ENCODE measurements around the gene FBXO27. TPM values are rescaled to one million over a fixed set of nuclear protein-coding genes. Genes with fewer than 3 reads are reported as not detected.
"Not testable (repeated sequence)": the region's sequence is repeated elsewhere in the genome, so short reads cannot be mapped to it uniquely, and the experiment has no call there.

FBXO27 gene
- total and polyA plus RNA-seq, 2 of the 4 experiments (the other 2 are of a cell fraction): 0.18 to 0.50 TPM

DNA sequence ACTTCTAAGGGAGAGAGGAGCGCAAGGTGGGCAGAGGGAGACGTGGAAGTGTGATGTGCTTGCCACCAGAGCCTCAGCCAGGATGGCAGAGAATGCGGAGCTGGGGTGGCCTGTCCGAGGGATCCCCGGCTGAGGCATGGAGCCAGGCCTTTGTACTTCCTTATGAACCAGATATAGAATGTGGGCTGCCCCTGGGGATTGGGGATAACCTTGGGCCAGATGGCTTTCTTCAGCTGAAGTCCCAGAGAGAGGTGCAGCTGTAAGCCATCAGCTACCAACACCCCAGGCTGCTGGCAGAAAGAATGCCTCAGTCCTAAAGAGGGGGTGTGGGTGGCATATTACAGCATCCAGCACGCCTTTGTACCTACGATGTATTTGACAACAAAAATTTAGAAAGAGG, 31.3 kb downstream of the FBXO27 start:
- no peak overlapping the region for H3K4me2 ChIP-seq (ENCODE audit: low read depth, low read length)
- H3K23ac ChIP-seq (ENCODE audit: low read depth, low read length): no peak overlapping the region
- no peaks in the 10 kb centered on the region for H3K36me3 ChIP-seq (ENCODE audit: control insufficient read depth, insufficient read depth, low read length)
- DNase-seq (no peak), ATAC-seq (ENCODE audit: low read depth) (peak; percentile 24; the same call in 1 of the 2 replicates)
- H3K56ac ChIP-seq (ENCODE audit: extremely low read depth, insufficient read depth, low read length): no peak overlapping the region
- H2BK120ac ChIP-seq (ENCODE audit: low read depth, low read length): no peak overlapping the region
- no peak overlapping the region for H3K4me3 ChIP-seq (ENCODE audit: insufficient read depth, low read depth, low read length)
- BruUV-seq (replicated peaks): no TSS peak
- H3K9me3 ChIP-seq (ENCODE audit: control insufficient read depth, insufficient read depth, low read length): no peaks in the 10 kb centered on the region
- no peaks in the 10 kb centered on the region for H4K20me1 ChIP-seq (ENCODE audit: insufficient read depth, low read length)
- H3K79me1 ChIP-seq (ENCODE audit: low read depth in 1 of 2, low read length in 2 of 2): no peaks in the 10 kb centered on the region
- intact Hi-C loops (cut with micrococcal nuclease): no loop called here
- dilution Hi-C loops (cut with HindIII; ENCODE audit: low sequenced_read_pairs, unreplicated experiment): no loop called here
- TF ChIP-seq, protein P1, sequence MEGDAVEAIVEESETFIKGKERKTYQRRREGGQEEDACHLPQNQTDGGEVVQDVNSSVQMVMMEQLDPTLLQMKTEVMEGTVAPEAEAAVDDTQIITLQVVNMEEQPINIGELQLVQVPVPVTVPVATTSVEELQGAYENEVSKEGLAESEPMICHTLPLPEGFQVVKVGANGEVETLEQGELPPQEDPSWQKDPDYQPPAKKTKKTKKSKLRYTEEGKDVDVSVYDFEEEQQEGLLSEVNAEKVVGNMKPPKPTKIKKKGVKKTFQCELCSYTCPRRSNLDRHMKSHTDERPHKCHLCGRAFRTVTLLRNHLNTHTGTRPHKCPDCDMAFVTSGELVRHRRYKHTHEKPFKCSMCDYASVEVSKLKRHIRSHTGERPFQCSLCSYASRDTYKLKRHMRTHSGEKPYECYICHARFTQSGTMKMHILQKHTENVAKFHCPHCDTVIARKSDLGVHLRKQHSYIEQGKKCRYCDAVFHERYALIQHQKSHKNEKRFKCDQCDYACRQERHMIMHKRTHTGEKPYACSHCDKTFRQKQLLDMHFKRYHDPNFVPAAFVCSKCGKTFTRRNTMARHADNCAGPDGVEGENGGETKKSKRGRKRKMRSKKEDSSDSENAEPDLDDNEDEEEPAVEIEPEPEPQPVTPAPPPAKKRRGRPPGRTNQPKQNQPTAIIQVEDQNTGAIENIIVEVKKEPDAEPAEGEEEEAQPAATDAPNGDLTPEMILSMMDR (conservative IDR thresholded peaks at IDR 0.05; ENCODE audit: low read depth, low read length): no peak
- TF ChIP-seq NFE2L2 (IDR thresholded peaks at IDR 0.05; ENCODE audit: low read depth, low read length) (no peak), RAD21 (IDR thresholded peaks at IDR 0.05; ENCODE audit: low read length) (no peak), RFX5 (IDR thresholded peaks at IDR 0.05; ENCODE audit: low read depth, low read length) (no peak)
- TF ChIP-seq, protein P2, sequence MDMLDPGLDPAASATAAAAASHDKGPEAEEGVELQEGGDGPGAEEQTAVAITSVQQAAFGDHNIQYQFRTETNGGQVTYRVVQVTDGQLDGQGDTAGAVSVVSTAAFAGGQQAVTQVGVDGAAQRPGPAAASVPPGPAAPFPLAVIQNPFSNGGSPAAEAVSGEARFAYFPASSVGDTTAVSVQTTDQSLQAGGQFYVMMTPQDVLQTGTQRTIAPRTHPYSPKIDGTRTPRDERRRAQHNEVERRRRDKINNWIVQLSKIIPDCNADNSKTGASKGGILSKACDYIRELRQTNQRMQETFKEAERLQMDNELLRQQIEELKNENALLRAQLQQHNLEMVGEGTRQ (IDR thresholded peaks at IDR 0.05; ENCODE audit: low read depth, low read length): no peak
- peaks cover 11% of the 10 kb centered on the region for H3K27me3 ChIP-seq (ENCODE audit: control insufficient read depth, insufficient read depth, low read length)
- peak overlapping the region; percentile 0 for H2AFZ ChIP-seq (replicated peaks; ENCODE audit: low read length, poor library complexity)
- no peaks in the 10 kb centered on the region for H3K9me1 ChIP-seq (ENCODE audit: insufficient read depth, low read length)
- in situ Hi-C loops (cut with MboI; ENCODE audit: low sequenced_read_pairs): no loop called here
- ChIA-PET CTCF (no interaction called here), POLR2A (ENCODE audit: unreplicated experiment) (no interaction called here)
- no peak overlapping the region for H3K4ac ChIP-seq (ENCODE audit: low read depth, low read length)
- no peak overlapping the region for H2BK20ac ChIP-seq (ENCODE audit: low read depth, low read length)
- no peak overlapping the region for H3K18ac ChIP-seq (ENCODE audit: low read depth, low read length)
- 0 out of 2 replicates have a peak, but pooled peaks cover 1% of the 10 kb centered on the region for H3K4me1 ChIP-seq (ENCODE audit: control insufficient read depth, insufficient read depth, low read length)
- no peak overlapping the region for H3K14ac ChIP-seq (replicated peaks; ENCODE audit: low read depth, low read length)
- no peak overlapping the region for H2BK15ac ChIP-seq (ENCODE audit: low read depth, low read length)
- H4K8ac ChIP-seq (ENCODE audit: low read depth in 2 of 2, low read length in 2 of 2): no peak overlapping the region
- no peak overlapping the region for H2AK9ac ChIP-seq (replicated peaks; ENCODE audit: low read depth, low read length, poor library complexity)
- H4K5ac ChIP-seq (ENCODE audit: low read depth, low read length): no peak overlapping the region
- no peak overlapping the region for H4K91ac ChIP-seq (ENCODE audit: insufficient read depth, low read depth, low read length)
- no peak overlapping the region for H2AK5ac ChIP-seq (ENCODE audit: low read depth, low read length)
- H3K9ac ChIP-seq (ENCODE audit: low read depth, low read length): no peak overlapping the region
- no peak overlapping the region for H3K27ac ChIP-seq (ENCODE audit: insufficient read depth, low read length)
- 21% methylated on average over 2 of the region's 7 CpGs; no CpG with 5 or more reads in 1 of the 2 experiments for WGBS, 2 experiments (ENCODE audit: extremely low coverage in 2 of 2, insufficient read length in 1 of 2)
- H2BK5ac ChIP-seq (ENCODE audit: low read depth, low read length, poor library complexity, severe bottlenecking): no peak overlapping the region

DNA sequence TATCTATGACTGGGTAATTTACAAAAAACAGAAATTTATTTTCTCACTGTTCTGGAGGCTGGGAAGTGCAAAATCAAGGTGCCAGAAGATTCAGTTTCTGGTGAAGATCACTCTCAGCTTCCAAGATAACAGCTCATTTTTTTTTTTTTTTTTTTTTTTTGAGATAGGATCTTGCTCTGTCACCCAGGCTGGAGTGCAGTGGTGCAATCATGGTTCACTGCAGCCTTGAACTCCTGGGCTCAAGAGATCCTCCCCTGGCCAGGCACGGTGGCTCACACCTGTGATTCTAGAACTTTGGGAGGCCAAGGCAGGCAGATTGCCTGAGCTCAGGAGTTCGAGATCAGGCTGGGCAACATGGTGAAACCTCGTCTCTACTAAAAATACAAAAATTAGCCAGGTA, 34.8 kb downstream of the FBXO27 start:
- H3K9ac ChIP-seq (ENCODE audit: low read depth, low read length); H2BK20ac ChIP-seq (ENCODE audit: low read depth, low read length); H3K56ac ChIP-seq (ENCODE audit: extremely low read depth, insufficient read depth, low read length); H3K27me3 ChIP-seq (ENCODE audit: control insufficient read depth, insufficient read depth, low read length); DNase-seq; H2BK5ac ChIP-seq (ENCODE audit: low read depth, low read length, poor library complexity, severe bottlenecking); H3K4me3 ChIP-seq (ENCODE audit: insufficient read depth, low read depth, low read length); H4K5ac ChIP-seq (ENCODE audit: low read depth, low read length); in situ Hi-C loops (cut with MboI; ENCODE audit: low sequenced_read_pairs); H2BK15ac ChIP-seq (ENCODE audit: low read depth, low read length); BruUV-seq (replicated peaks); H3K4me2 ChIP-seq (ENCODE audit: low read depth, low read length); H3K27ac ChIP-seq (ENCODE audit: insufficient read depth, low read length); H2AK9ac ChIP-seq (replicated peaks; ENCODE audit: low read depth, low read length, poor library complexity); dilution Hi-C loops (cut with HindIII; ENCODE audit: low sequenced_read_pairs, unreplicated experiment); H3K79me1 ChIP-seq (ENCODE audit: low read depth in 1 of 2, low read length in 2 of 2); H2AFZ ChIP-seq (replicated peaks; ENCODE audit: low read length, poor library complexity); H3K4ac ChIP-seq (ENCODE audit: low read depth, low read length); H3K23ac ChIP-seq (ENCODE audit: low read depth, low read length); POLR2A ChIA-PET (ENCODE audit: unreplicated experiment); H4K8ac ChIP-seq (ENCODE audit: low read depth in 2 of 2, low read length in 2 of 2); H3K4me1 ChIP-seq (ENCODE audit: control insufficient read depth, insufficient read depth, low read length); H2AK5ac ChIP-seq (ENCODE audit: low read depth, low read length); H2BK120ac ChIP-seq (ENCODE audit: low read depth, low read length); H3K9me1 ChIP-seq (ENCODE audit: insufficient read depth, low read length); H3K18ac ChIP-seq (ENCODE audit: low read depth, low read length); H4K20me1 ChIP-seq (ENCODE audit: insufficient read depth, low read length); H3K36me3 ChIP-seq (ENCODE audit: control insufficient read depth, insufficient read depth, low read length); ATAC-seq (ENCODE audit: low read depth); H3K9me3 ChIP-seq (ENCODE audit: control insufficient read depth, insufficient read depth, low read length); intact Hi-C loops (cut with micrococcal nuclease); H3K14ac ChIP-seq (replicated peaks; ENCODE audit: low read depth, low read length); H4K91ac ChIP-seq (ENCODE audit: insufficient read depth, low read depth, low read length): not testable (repeated sequence)
- CTCF ChIA-PET: interaction anchor here (0.6 kb wide), 2 partner anchors 65 to 518 kb away, joined by 3 read pairs; no protein-coding TSS in a partner anchor
- WGBS, 2 experiments (ENCODE audit: extremely low coverage in 2 of 2, insufficient read length in 1 of 2): no CpG with 5 or more reads among the region's 3 CpGs

Measured in IMR-90 (cell line).